Right lobe of liver (tissue), 6 donors: ENCODE results near the gene P2RY14. TPM values are rescaled to one million over a fixed set of nuclear protein-coding genes. Genes with fewer than 3 reads are reported as not detected.

Source experiments
- ATAC-seq, 4 donors: fragments of 200-7000 bp; cut with Tn5 transposase; one replicate each; pipeline ENCODE4 v1.9.1; 2020; ENCODE audit warnings: mild to moderate bottlenecking in 4 of 4, moderate library complexity in 4 of 4
- DNase-seq, 3 donors: peaks; one replicate each; pipeline ENCODE4 v3.0.0-alpha.2; 2020
- H3K27ac ChIP-seq, 3 donors: fragments of 200-600 bp; one replicate each; pipeline ENCODE4 v1.8.0; 2022
- H3K27me3 ChIP-seq, 2 donors: fragments of 200-600 bp; one replicate each; pipeline ENCODE4 v1.8.0; 2022
- H3K36me3 ChIP-seq, 4 donors: fragments of 200-600 bp; sonication (generic) in 1 of 4; one replicate each; pipeline versions ENCODE4 v1.5.1 to v1.8.0; 2017 to 2022; ENCODE audit warnings: control low read depth in 1 of 4
- H3K4me1 ChIP-seq, 4 donors: fragments of 200-600 bp; sonication (generic) in 1 of 4; one replicate each; pipeline versions ENCODE4 v1.5.1 to v1.8.0; 2017 to 2022; ENCODE audit warnings: control low read depth in 1 of 4
- H3K4me3 ChIP-seq, 3 donors: fragments of 200-600 bp; one replicate each; pipeline ENCODE4 v1.8.0; 2022
- H3K9me3 ChIP-seq, 4 donors: fragments of 200-600 bp; sonication (generic) in 1 of 4; one replicate each; pipeline versions ENCODE4 v1.5.1 to v1.8.0; 2017 to 2022; ENCODE audit warnings: control low read depth in 1 of 4
- POLR2A ChIP-seq: fragments of 450-650 bp; IDR thresholded peaks from one replicate; pipeline ENCODE4 v1.6.1; 2017; ENCODE audit warnings: antibody characterized with exemption, mild to moderate bottlenecking
- WGBS: methylation state at CpG from one replicate; pipeline ENCODE4 v1.1.6; 2018; ENCODE audit warnings: low coverage, low lambda C conversion rate; ENCODE audit not compliant: insufficient coverage; ENCODE audit errors: missing lambda C conversion rate; 5-methylcytosine and 5-hydroxymethylcytosine counted together
- intact Hi-C, 2 donors: fragments of 100-400 bp; cut with DNase I; formaldehyde crosslinking; loops; one replicate each; pipeline versions ENCODE4 v1.11.2 to v1.14.1; 2022
- total RNA-seq, 6 experiments: library from RNA; depleted of rRNA in 2 of 6; stranded (reverse); fragments of >200 nt in 2 of 6; fragmentation: NEBNext Ultra II Directional in 3 of 6; extraction: Animal tissue kit (Norgen Biotek cat#: 25700) in 3 of 6; gene quantifications; one replicate each; pipeline versions ENCODE4 v1.1.0 to v1.2.4, GENCODE V29; 2016 to 2023
- TF ChIP-seq, protein P1 (sequence below), 4 donors: fragments of 200-600 bp in 3 of 4; fragments of 450-650 bp in 1 of 4; IDR thresholded peaks; one replicate each; pipeline versions ENCODE4 v1.5.1 to v1.8.0; 2016 to 2022; ENCODE audit warnings: antibody characterized with exemption in 4 of 4, mild to moderate bottlenecking in 2 of 4
- donor health status: DM: no; HTN: yes; CAD: no.
- donor health status: DM: no; HTN: no; CAD: no.
- donor health status: DM: no; HTN: no; CAD: no.
- donor health status: DM: no; HTN: yes; CAD: no.
- donor health status: DM: no; HTN: yes; CAD: no.

P2RY14 gene
- total RNA-seq, 6 experiments from 2014 or later: 0.12 to 0.18 (median 0.12) TPM; not detected in 3

DNA sequence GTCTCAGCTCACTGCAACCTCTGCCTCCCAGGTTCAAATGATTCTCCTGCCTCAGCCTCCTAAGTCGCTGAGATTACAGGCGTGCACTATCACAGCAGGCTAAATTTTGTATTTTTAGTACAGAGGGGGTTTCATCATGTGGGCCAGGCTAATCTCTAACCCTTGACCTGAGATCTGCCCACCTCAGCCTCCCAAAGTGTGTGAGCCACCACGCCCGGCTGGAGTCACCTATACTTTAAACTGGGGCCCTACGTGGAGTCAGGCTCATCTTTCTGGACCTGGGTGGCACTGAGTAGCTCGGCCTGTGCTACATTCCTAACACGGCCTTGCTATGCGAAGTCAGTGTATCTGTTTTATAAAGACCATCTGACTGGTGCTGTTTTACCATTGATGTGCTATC is 81.1 kb downstream of the P2RY14 start:
- TF ChIP-seq, protein P1, sequence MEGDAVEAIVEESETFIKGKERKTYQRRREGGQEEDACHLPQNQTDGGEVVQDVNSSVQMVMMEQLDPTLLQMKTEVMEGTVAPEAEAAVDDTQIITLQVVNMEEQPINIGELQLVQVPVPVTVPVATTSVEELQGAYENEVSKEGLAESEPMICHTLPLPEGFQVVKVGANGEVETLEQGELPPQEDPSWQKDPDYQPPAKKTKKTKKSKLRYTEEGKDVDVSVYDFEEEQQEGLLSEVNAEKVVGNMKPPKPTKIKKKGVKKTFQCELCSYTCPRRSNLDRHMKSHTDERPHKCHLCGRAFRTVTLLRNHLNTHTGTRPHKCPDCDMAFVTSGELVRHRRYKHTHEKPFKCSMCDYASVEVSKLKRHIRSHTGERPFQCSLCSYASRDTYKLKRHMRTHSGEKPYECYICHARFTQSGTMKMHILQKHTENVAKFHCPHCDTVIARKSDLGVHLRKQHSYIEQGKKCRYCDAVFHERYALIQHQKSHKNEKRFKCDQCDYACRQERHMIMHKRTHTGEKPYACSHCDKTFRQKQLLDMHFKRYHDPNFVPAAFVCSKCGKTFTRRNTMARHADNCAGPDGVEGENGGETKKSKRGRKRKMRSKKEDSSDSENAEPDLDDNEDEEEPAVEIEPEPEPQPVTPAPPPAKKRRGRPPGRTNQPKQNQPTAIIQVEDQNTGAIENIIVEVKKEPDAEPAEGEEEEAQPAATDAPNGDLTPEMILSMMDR (IDR thresholded peaks at IDR 0.05): no peak
- no peak for TF ChIP-seq POLR2A
- DNase-seq (no peak), ATAC-seq (no peak)
- intact Hi-C loops: no loop called here
- H3K36me3 ChIP-seq: no peaks in the 10 kb centered on the region
- WGBS: 92% methylated on average over 5 of the region's 8 CpGs
- peaks cover 0 to 20% (median 9%) of the 10 kb centered on the region in 4 donors for H3K4me1 ChIP-seq
- H3K9me3 ChIP-seq: no peaks in the 10 kb centered on the region
- no peaks in the 10 kb centered on the region for H3K27me3 ChIP-seq
- peak overlapping the region in 1 of 3 donors; percentile 47 for H3K27ac ChIP-seq
- H3K4me3 ChIP-seq: no peak overlapping the region

DNA sequence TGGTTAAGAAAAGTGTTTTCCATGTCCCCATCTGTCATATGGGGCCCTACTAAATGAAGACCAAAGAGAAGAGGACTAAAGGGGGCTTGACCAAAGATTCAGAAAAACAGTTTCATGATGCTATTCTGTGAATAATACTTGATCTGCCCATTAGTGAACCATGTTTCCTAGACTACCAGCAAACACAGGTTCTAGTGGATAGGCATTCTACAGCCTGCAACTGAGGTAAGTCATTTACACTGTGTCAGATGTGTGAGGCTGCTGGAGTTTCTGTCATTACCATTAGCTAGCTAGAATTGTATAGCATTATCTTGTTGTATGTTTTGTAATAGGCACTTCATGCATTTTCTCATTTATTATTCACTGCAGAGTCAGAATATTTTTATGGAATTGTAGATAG is 81.9 kb downstream of the P2RY14 start:
- DNase-seq (no peak), ATAC-seq (no peak)
- Histone ChIP-seq H3K4me3 (no peak overlapping the region), H3K27ac (no peak overlapping the region), H3K27me3 (no peaks in the 10 kb centered on the region), H3K9me3 (no peaks in the 10 kb centered on the region), H3K36me3 (no peaks in the 10 kb centered on the region), H3K4me1 (peaks cover 0 to 20% (median 9%) of the 10 kb centered on the region in 4 donors)
- no peak for TF ChIP-seq POLR2A
- TF ChIP-seq, protein P1 (IDR thresholded peaks at IDR 0.05): no peak
- intact Hi-C loops: no loop called here

DNA sequence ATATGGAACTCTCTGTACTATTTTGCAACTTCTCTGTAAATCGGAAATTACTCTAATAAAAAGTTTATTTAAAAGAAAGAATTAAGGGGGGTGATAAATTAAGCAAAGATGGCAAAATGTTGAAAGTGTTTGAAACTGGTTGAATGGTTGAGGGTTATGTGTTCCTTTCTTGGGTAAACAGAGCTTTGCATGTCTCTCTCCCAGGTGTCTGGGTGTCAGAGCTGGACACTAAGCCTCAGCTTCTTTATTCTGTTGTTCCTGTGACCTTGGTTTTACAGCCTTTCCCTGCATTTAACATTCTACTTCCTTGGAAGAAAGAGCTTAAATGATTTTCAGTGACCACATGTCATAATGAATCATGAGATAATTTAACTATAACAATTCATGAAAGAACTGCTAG is 82.5 kb downstream of the P2RY14 start:
- DNase-seq: no peak
- TF ChIP-seq, protein P1 (IDR thresholded peaks at IDR 0.05): no peak
- TF ChIP-seq POLR2A: no peak
- H3K9me3 ChIP-seq: no peaks in the 10 kb centered on the region
- peaks cover 0 to 20% (median 9%) of the 10 kb centered on the region in 4 donors for H3K4me1 ChIP-seq
- WGBS: 41% methylated on average over 1 of the region's 1 CpG
- no peak for ATAC-seq
- H3K27me3 ChIP-seq: no peaks in the 10 kb centered on the region
- no peaks in the 10 kb centered on the region for H3K36me3 ChIP-seq
- intact Hi-C loops: no loop called here
- no peak overlapping the region for H3K27ac ChIP-seq
- H3K4me3 ChIP-seq: no peak overlapping the region

DNA sequence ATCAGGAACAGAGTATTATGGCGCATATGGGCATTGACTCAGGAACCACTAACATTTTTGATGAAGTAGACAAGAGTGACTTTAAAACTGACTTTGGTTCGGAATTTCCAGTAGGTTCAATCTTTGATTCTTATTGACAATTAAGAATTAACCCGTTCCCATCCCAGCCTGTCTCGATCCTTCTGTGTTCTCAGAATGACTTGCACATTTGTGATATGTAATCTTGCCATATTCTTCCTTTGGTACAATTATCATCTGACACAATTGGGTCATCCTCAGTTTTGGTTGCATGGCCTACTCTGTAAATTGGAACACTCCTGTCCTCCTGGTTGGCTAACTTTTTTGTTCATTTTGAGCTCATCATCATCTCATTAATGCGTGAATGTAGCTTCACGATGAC is 85.8 kb downstream of the P2RY14 start:
- Histone ChIP-seq H3K4me3 (no peak overlapping the region), H3K9me3 (no peaks in the 10 kb centered on the region), H3K27ac (no peak overlapping the region), H3K4me1 (peaks cover 0 to 2% (median 0%) of the 10 kb centered on the region in 4 donors), H3K27me3 (no peaks in the 10 kb centered on the region), H3K36me3 (no peaks in the 10 kb centered on the region)
- intact Hi-C loops: no loop called here
- DNase-seq (no peak), ATAC-seq (no peak)
- 89% methylated on average over 6 of the region's 6 CpGs for WGBS
- TF ChIP-seq, protein P1 (IDR thresholded peaks at IDR 0.05): no peak
- TF ChIP-seq POLR2A: no peak

DNA sequence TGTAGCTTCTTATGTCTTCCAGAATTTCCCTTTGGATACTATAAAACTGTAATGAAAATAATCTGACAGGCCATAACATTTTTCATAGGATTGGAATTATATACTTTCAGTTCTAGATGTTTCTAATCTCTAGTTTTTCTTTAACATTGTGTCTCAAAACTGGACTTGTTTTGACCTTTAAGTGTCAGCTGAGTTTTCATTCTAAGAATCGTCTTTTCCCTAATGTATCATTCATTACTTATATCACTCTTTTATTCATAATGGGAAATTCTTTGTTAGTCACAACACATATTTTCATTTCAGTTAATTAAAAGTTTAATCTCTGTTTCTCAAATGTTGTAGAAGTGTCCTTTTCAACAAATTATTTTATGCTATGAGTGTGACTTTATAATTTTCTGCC is 87.2 kb downstream of the P2RY14 start:
- Histone ChIP-seq H3K9me3 (no peaks in the 10 kb centered on the region), H3K27me3 (no peaks in the 10 kb centered on the region), H3K27ac (no peak overlapping the region), H3K4me1 (no peaks in the 10 kb centered on the region), H3K4me3 (no peak overlapping the region), H3K36me3 (no peaks in the 10 kb centered on the region)
- DNase-seq: no peak
- 80% methylated on average over 1 of the region's 1 CpG for WGBS
- intact Hi-C loops: no loop called here
- ATAC-seq: no peak
- TF ChIP-seq POLR2A: no peak
- TF ChIP-seq, protein P1 (IDR thresholded peaks at IDR 0.05): no peak
